K562 (cell line): Measurements from ENCODE around the gene RPUSD2. TPM values are rescaled to one million over a fixed set of nuclear protein-coding genes. Genes with fewer than 3 reads are reported as not detected.

Experiments
- JUNB ChIP-seq: fragments of 450-650 bp; formaldehyde crosslinking; conservative IDR thresholded peaks from 2 replicates; pipeline ENCODE4 v1.4.0; 2020; ENCODE audit warnings: mild to moderate bottlenecking
- MXD1 ChIP-seq: fragments of 250-450 bp; sonication (Bioruptor Pico); IDR thresholded peaks from 2 replicates; pipeline ENCODE4 v1.8.0; 2021; ENCODE audit warnings: borderline replicate concordance, mild to moderate bottlenecking, moderate library complexity; ENCODE audit not compliant: poor library complexity, severe bottlenecking
- NRF1 ChIP-seq, 2 experiments: fragments of 450-650 bp; IDR thresholded peaks in 1 of 2; conservative IDR thresholded peaks in 1 of 2; 2 replicates each; pipeline ENCODE4 v1.6.1; 2014; ENCODE audit warnings: mild to moderate bottlenecking in 2 of 2
- PML ChIP-seq: IDR thresholded peaks from 2 replicates; pipeline ENCODE4 v1.6.1; 2012; ENCODE audit warnings: low read length, inconsistent platforms
- RUNX1 ChIP-seq: sonication (generic); IDR thresholded peaks from 2 replicates; pipeline ENCODE4 v1.6.1; 2016; ENCODE audit warnings: antibody characterized with exemption, low read depth
- SNIP1 ChIP-seq: fragments of 450-650 bp; IDR thresholded peaks from 2 replicates; pipeline ENCODE4 v1.7.1; 2017; ENCODE audit warnings: low read depth, mild to moderate bottlenecking
- SRSF3 ChIP-seq: fragments of 200-400 bp; formaldehyde crosslinking; IDR thresholded peaks from 2 replicates; pipeline ENCODE4 v1.6.1; 2016; ENCODE audit warnings: mild to moderate bottlenecking, low read length, moderate library complexity; ENCODE audit not compliant: insufficient read depth
- ZHX1 ChIP-seq: fragments of 150-350 bp; conservative IDR thresholded peaks from 2 replicates; pipeline ENCODE4 v1.6.1; 2014; ENCODE audit warnings: low read length
- polyA plus RNA-seq, 8 experiments: library from polyadenylated mRNA; depleted of rRNA in 4 of 8; stranded (reverse) in 5 of 8; unstranded in 3 of 8; fragments of >200 nt; fragmentation: Nextera tagmentation in 2 of 8; fragmentation: Illumina TruSeq in 1 of 8; extraction: Ambion mirVana in 2 of 8; extraction: Trizol in 1 of 8; gene quantifications; 2 replicates each; pipeline versions ENCODE4 v1.2.1 to v1.2.3, GENCODE V29; 2011 to 2014; ENCODE audit warnings: inconsistent platforms in 1 of 8, missing spikeins in 1 of 8
- total RNA-seq, 7 experiments: library from RNA; depleted of rRNA in 6 of 7; stranded (reverse); fragments of >200 nt in 6 of 7; fragmentation: Illumina TruSeq in 2 of 7; extraction: Trizol in 2 of 7; gene quantifications; 2 replicates each; pipeline versions ENCODE4 v1.2.1 to v1.2.3, GENCODE V29; 2011 to 2021; ENCODE audit warnings: low replicate concordance in 1 of 7
- TF ChIP-seq, protein P1 (sequence below): sonication (generic); formaldehyde crosslinking; IDR thresholded peaks from 2 replicates; pipeline ENCODE4 v1.8.0; 2023; ENCODE audit warnings: mild to moderate bottlenecking, missing genetic modification reagents
- TF ChIP-seq, protein P2 (sequence below): fragments of 450-650 bp; IDR thresholded peaks from 2 replicates; pipeline ENCODE4 v1.6.1; 2016; ENCODE audit warnings: mild to moderate bottlenecking, moderate library complexity

The RPUSD2 gene
- total and polyA plus RNA-seq, 9 of the 15 experiments (the other 6 are each of a cell fraction or from before 2014, with no cell fraction given): 3.7 to 30.2 (median 14.3) TPM

DNA sequence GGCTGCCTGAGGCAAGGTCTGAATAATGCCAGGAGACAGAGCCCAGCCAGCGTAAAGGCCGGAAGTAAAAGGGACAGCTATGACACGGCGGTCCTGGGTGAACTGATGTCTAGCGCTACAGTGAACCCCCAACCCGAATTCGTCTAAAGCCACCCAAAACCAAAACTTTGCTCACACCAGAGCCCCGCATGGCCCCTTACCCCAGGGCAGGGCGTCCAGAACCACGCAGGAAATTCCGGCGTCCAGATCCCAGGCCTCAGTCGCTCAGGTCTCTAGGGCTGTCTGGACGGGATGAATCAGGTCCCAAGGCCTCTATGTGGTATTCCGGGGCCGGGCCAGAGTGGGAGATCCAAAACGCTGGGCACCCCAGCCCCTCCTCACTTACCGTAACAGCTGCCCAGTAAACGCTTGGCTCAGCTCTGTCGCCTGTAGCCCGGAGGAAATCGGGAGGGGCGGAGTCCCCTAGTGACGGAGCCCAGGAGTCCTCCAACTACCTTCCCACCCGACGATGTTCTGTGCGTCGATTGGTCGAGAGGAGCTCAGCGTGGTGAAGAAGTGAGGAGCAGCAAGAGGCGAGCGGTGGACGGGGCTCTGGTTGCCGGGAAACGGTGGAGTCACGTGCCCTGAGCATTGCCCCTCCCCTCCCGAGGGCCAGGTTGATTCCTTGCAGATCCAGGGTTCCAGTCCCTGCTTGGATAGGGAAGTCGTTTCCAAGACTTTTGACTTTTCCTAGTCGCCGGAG, 4.3 kb upstream of the RPUSD2 start, which contains the start of gene CCDC32 (continued):
- no peak for TF ChIP-seq SNIP1
- no peak for TF ChIP-seq SRSF3
- no peak; the same call in 1 of the 2 replicates for TF ChIP-seq PML
- TF ChIP-seq, protein P1, sequence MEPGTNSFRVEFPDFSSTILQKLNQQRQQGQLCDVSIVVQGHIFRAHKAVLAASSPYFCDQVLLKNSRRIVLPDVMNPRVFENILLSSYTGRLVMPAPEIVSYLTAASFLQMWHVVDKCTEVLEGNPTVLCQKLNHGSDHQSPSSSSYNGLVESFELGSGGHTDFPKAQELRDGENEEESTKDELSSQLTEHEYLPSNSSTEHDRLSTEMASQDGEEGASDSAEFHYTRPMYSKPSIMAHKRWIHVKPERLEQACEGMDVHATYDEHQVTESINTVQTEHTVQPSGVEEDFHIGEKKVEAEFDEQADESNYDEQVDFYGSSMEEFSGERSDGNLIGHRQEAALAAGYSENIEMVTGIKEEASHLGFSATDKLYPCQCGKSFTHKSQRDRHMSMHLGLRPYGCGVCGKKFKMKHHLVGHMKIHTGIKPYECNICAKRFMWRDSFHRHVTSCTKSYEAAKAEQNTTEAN (CRISPR knock-in tag): no peak
- peak; percentile 54 to 71; a peak in 3 of 4 replicates for TF ChIP-seq NRF1 (conservative IDR thresholded peaks at IDR 0.05 in 1 of 2, IDR thresholded peaks at IDR 0.05 in 1 of 2)
- TF ChIP-seq RUNX1: no peak
- TF ChIP-seq MXD1 (CRISPR knock-in tag): no peak
- no peak for TF ChIP-seq ZHX1
- no peak for TF ChIP-seq JUNB (CRISPR knock-in tag)
- TF ChIP-seq, protein P2, sequence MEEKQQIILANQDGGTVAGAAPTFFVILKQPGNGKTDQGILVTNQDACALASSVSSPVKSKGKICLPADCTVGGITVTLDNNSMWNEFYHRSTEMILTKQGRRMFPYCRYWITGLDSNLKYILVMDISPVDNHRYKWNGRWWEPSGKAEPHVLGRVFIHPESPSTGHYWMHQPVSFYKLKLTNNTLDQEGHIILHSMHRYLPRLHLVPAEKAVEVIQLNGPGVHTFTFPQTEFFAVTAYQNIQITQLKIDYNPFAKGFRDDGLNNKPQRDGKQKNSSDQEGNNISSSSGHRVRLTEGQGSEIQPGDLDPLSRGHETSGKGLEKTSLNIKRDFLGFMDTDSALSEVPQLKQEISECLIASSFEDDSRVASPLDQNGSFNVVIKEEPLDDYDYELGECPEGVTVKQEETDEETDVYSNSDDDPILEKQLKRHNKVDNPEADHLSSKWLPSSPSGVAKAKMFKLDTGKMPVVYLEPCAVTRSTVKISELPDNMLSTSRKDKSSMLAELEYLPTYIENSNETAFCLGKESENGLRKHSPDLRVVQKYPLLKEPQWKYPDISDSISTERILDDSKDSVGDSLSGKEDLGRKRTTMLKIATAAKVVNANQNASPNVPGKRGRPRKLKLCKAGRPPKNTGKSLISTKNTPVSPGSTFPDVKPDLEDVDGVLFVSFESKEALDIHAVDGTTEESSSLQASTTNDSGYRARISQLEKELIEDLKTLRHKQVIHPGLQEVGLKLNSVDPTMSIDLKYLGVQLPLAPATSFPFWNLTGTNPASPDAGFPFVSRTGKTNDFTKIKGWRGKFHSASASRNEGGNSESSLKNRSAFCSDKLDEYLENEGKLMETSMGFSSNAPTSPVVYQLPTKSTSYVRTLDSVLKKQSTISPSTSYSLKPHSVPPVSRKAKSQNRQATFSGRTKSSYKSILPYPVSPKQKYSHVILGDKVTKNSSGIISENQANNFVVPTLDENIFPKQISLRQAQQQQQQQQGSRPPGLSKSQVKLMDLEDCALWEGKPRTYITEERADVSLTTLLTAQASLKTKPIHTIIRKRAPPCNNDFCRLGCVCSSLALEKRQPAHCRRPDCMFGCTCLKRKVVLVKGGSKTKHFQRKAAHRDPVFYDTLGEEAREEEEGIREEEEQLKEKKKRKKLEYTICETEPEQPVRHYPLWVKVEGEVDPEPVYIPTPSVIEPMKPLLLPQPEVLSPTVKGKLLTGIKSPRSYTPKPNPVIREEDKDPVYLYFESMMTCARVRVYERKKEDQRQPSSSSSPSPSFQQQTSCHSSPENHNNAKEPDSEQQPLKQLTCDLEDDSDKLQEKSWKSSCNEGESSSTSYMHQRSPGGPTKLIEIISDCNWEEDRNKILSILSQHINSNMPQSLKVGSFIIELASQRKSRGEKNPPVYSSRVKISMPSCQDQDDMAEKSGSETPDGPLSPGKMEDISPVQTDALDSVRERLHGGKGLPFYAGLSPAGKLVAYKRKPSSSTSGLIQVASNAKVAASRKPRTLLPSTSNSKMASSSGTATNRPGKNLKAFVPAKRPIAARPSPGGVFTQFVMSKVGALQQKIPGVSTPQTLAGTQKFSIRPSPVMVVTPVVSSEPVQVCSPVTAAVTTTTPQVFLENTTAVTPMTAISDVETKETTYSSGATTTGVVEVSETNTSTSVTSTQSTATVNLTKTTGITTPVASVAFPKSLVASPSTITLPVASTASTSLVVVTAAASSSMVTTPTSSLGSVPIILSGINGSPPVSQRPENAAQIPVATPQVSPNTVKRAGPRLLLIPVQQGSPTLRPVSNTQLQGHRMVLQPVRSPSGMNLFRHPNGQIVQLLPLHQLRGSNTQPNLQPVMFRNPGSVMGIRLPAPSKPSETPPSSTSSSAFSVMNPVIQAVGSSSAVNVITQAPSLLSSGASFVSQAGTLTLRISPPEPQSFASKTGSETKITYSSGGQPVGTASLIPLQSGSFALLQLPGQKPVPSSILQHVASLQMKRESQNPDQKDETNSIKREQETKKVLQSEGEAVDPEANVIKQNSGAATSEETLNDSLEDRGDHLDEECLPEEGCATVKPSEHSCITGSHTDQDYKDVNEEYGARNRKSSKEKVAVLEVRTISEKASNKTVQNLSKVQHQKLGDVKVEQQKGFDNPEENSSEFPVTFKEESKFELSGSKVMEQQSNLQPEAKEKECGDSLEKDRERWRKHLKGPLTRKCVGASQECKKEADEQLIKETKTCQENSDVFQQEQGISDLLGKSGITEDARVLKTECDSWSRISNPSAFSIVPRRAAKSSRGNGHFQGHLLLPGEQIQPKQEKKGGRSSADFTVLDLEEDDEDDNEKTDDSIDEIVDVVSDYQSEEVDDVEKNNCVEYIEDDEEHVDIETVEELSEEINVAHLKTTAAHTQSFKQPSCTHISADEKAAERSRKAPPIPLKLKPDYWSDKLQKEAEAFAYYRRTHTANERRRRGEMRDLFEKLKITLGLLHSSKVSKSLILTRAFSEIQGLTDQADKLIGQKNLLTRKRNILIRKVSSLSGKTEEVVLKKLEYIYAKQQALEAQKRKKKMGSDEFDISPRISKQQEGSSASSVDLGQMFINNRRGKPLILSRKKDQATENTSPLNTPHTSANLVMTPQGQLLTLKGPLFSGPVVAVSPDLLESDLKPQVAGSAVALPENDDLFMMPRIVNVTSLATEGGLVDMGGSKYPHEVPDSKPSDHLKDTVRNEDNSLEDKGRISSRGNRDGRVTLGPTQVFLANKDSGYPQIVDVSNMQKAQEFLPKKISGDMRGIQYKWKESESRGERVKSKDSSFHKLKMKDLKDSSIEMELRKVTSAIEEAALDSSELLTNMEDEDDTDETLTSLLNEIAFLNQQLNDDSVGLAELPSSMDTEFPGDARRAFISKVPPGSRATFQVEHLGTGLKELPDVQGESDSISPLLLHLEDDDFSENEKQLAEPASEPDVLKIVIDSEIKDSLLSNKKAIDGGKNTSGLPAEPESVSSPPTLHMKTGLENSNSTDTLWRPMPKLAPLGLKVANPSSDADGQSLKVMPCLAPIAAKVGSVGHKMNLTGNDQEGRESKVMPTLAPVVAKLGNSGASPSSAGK: peak; percentile 82
